Hepatocyte (in vitro differentiated cells): Measurements from ENCODE around the gene DIP2C.

Source experiments
- EZH2 ChIP-seq: fragments of 200-600 bp; sonication (generic); IDR thresholded peaks from 2 replicates; pipeline ENCODE4 v1.6.1; 2016; ENCODE audit warnings: antibody characterized with exemption, mild to moderate bottlenecking, borderline replicate concordance
- TF ChIP-seq, protein P1 (sequence below): fragments of 200-600 bp; sonication (generic); IDR thresholded peaks from 2 replicates; pipeline ENCODE4 v1.5.1; 2016; ENCODE audit warnings: antibody characterized with exemption, mild to moderate bottlenecking; ENCODE audit not compliant: poor library complexity

DNA sequence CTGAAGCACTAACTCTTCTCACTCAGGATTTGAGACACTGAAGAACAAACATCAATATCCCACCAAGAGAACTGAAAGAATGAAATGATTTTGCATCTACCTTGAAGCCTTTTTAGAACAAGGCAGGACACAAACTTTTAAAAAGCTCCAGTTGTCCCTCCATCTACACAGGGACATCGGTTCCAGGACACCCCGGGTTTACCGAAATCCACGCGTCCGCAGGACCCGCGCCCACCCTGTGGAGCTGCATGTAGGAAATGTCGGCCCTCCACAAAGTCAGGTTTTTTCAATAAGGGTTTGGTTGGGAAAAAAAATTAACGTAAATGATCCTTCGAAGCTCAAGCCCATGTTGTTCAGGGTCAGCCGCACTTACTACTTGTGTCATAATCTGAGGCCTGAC, 94.0 kb downstream of the DIP2C start:
- TF ChIP-seq, protein P1, sequence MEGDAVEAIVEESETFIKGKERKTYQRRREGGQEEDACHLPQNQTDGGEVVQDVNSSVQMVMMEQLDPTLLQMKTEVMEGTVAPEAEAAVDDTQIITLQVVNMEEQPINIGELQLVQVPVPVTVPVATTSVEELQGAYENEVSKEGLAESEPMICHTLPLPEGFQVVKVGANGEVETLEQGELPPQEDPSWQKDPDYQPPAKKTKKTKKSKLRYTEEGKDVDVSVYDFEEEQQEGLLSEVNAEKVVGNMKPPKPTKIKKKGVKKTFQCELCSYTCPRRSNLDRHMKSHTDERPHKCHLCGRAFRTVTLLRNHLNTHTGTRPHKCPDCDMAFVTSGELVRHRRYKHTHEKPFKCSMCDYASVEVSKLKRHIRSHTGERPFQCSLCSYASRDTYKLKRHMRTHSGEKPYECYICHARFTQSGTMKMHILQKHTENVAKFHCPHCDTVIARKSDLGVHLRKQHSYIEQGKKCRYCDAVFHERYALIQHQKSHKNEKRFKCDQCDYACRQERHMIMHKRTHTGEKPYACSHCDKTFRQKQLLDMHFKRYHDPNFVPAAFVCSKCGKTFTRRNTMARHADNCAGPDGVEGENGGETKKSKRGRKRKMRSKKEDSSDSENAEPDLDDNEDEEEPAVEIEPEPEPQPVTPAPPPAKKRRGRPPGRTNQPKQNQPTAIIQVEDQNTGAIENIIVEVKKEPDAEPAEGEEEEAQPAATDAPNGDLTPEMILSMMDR: no peak
- TF ChIP-seq EZH2: no peak
